ENCODE results near the gene SHISA4. TPM values are rescaled to one million over a fixed set of nuclear protein-coding genes. Genes with fewer than 3 reads are reported as not detected.

SHISA4 gene
- total and polyA plus RNA-seq, 2 donors (not counting 1 experiment from before 2014, with no cell fraction given): 0.12 TPM; not detected in 1

DNA sequence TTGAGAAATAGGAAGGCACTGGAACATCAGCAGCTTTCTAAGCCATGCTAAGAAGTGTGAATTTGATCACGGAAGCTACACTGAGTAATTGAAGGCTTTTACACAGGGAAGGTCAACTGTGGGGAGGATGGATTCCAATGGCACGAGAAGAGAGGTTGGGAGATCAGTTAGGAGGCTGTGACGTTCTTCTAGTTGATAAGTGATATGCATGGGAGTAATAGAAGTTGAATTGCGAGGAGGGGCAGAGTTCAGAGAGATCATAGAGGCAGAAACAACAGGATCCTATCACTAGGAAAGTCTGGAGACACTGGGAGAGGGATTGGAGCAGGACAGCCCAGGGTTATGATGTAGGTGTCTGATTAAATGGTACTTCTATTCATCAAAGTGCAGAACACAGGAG is 41.4 kb downstream of the SHISA4 start:
- no peaks in the 10 kb centered on the region for H3K9me3 Mint-ChIP-seq (ENCODE audit: insufficient read depth)
- Histone ChIP-seq H3K9me3 (ENCODE audit: control extremely low read depth in 1 of 3, control insufficient read depth in 2 of 3, insufficient read depth in 1 of 3, low read length in 2 of 3) (no peaks in the 10 kb centered on the region), H4K20me1 (ENCODE audit: control insufficient read depth, insufficient read depth, low read length, poor library complexity, severe bottlenecking) (no peaks in the 10 kb centered on the region), H3K4me3 (ENCODE audit: control extremely low read depth in 1 of 5, extremely low read depth in 1 of 5, insufficient read depth in 1 of 5, low read depth in 2 of 5, low read length in 4 of 5) (no peak overlapping the region), H3K9ac (ENCODE audit: low read length) (no peak overlapping the region), H3K79me2 (ENCODE audit: control insufficient read depth, insufficient read depth, low read length) (no peaks in the 10 kb centered on the region), H2AFZ (ENCODE audit: insufficient read depth, low read depth, low read length, poor library complexity, severe bottlenecking) (no peak overlapping the region), H3K27me3 (replicated peaks in 1 of 4; ENCODE audit: control extremely low read depth in 1 of 4, control insufficient read depth in 3 of 4, insufficient read depth in 4 of 4, low read length in 3 of 4) (peaks cover 0 to 8% (median 4%) of the 10 kb centered on the region in 4 experiments), H3K27ac (ENCODE audit: low read length in 2 of 2) (no peak overlapping the region), H3K4me2 (replicated peaks; ENCODE audit: low read depth, low read length, poor library complexity, severe bottlenecking) (no peak overlapping the region), H3K36me3 (replicated peaks in 1 of 2; ENCODE audit: control extremely low read depth in 1 of 2, control insufficient read depth in 1 of 2, extremely low read depth in 1 of 2, insufficient read depth in 2 of 2, low read length in 1 of 2) (no peaks in the 10 kb centered on the region), H3K4me1 (ENCODE audit: control insufficient read depth in 2 of 2, insufficient read depth in 2 of 2, low read length in 2 of 2) (no peaks in the 10 kb centered on the region)
- CTCF ChIA-PET: no interaction called here
- H3K4me3 Mint-ChIP-seq: no peak overlapping the region
- H3K27ac Mint-ChIP-seq: no peak overlapping the region
- no peak for ATAC-seq (ENCODE audit: low read depth)
- WGBS (ENCODE audit: insufficient coverage): 78% methylated on average over 4 of the region's 4 CpGs
- peaks cover 28% of the 10 kb centered on the region for H3K27me3 Mint-ChIP-seq
- no peaks in the 10 kb centered on the region for H3K4me1 Mint-ChIP-seq
- DNase-seq: no peak
- intact Hi-C loops (cut with micrococcal nuclease): no loop called here
- POLR2A ChIA-PET: no interaction called here
- TF ChIP-seq, protein P1, sequence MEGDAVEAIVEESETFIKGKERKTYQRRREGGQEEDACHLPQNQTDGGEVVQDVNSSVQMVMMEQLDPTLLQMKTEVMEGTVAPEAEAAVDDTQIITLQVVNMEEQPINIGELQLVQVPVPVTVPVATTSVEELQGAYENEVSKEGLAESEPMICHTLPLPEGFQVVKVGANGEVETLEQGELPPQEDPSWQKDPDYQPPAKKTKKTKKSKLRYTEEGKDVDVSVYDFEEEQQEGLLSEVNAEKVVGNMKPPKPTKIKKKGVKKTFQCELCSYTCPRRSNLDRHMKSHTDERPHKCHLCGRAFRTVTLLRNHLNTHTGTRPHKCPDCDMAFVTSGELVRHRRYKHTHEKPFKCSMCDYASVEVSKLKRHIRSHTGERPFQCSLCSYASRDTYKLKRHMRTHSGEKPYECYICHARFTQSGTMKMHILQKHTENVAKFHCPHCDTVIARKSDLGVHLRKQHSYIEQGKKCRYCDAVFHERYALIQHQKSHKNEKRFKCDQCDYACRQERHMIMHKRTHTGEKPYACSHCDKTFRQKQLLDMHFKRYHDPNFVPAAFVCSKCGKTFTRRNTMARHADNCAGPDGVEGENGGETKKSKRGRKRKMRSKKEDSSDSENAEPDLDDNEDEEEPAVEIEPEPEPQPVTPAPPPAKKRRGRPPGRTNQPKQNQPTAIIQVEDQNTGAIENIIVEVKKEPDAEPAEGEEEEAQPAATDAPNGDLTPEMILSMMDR (IDR thresholded peaks at IDR 0.05): no peak
- no peak for TF ChIP-seq EZH2 (IDR thresholded peaks at IDR 0.05; ENCODE audit: borderline replicate concordance, insufficient read depth, low read depth, low read length, poor library complexity, severe bottlenecking)

DNA sequence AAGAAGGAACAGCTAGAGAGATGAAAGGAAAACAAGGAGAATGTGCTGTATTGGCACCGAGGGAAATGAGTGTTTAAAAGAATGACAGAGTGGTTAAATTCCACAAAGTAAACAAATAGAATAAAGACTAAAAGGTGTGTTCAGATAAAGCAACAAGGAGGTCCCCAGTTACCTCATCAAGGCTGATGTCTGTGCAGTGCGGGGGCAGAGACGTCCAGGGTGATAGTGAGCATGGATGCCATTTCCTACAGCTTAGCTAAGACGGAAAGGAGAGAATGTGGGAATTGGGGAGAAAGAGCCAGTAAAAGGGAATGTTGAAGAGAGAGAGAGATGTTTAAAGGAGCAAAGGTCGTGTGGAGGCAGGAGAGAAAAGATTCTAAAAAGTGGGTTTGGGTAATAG is 42.1 kb downstream of the SHISA4 start:
- Histone ChIP-seq H2AFZ (ENCODE audit: insufficient read depth, low read depth, low read length, poor library complexity, severe bottlenecking) (no peak overlapping the region), H3K4me1 (ENCODE audit: control insufficient read depth in 2 of 2, insufficient read depth in 2 of 2, low read length in 2 of 2) (no peaks in the 10 kb centered on the region), H3K9ac (ENCODE audit: low read length) (no peak overlapping the region), H3K4me2 (replicated peaks; ENCODE audit: low read depth, low read length, poor library complexity, severe bottlenecking) (no peak overlapping the region), H3K36me3 (replicated peaks in 1 of 2; ENCODE audit: control extremely low read depth in 1 of 2, control insufficient read depth in 1 of 2, extremely low read depth in 1 of 2, insufficient read depth in 2 of 2, low read length in 1 of 2) (no peaks in the 10 kb centered on the region), H3K4me3 (ENCODE audit: control extremely low read depth in 1 of 5, extremely low read depth in 1 of 5, insufficient read depth in 1 of 5, low read depth in 2 of 5, low read length in 4 of 5) (no peak overlapping the region), H3K27ac (ENCODE audit: low read length in 2 of 2) (no peak overlapping the region), H4K20me1 (ENCODE audit: control insufficient read depth, insufficient read depth, low read length, poor library complexity, severe bottlenecking) (no peaks in the 10 kb centered on the region), H3K27me3 (replicated peaks in 1 of 4; ENCODE audit: control extremely low read depth in 1 of 4, control insufficient read depth in 3 of 4, insufficient read depth in 4 of 4, low read length in 3 of 4) (peaks cover 0 to 8% (median 3%) of the 10 kb centered on the region in 4 experiments), H3K9me3 (ENCODE audit: control extremely low read depth in 1 of 3, control insufficient read depth in 2 of 3, insufficient read depth in 1 of 3, low read length in 2 of 3) (no peaks in the 10 kb centered on the region), H3K79me2 (ENCODE audit: control insufficient read depth, insufficient read depth, low read length) (no peaks in the 10 kb centered on the region)
- Mint-ChIP-seq H3K27me3 (peaks cover 25% of the 10 kb centered on the region), H3K27ac (no peak overlapping the region), H3K9me3 (ENCODE audit: insufficient read depth) (no peaks in the 10 kb centered on the region), H3K4me3 (no peak overlapping the region), H3K4me1 (no peaks in the 10 kb centered on the region)
- ATAC-seq (ENCODE audit: low read depth) (no peak), DNase-seq (no peak)
- TF ChIP-seq, protein P1 (IDR thresholded peaks at IDR 0.05): no peak
- no peak for TF ChIP-seq EZH2 (IDR thresholded peaks at IDR 0.05; ENCODE audit: borderline replicate concordance, insufficient read depth, low read depth, low read length, poor library complexity, severe bottlenecking)
- 84% methylated on average over 4 of the region's 5 CpGs for WGBS (ENCODE audit: insufficient coverage)
- CTCF ChIA-PET: no interaction called here
- intact Hi-C loops (cut with micrococcal nuclease): no loop called here
- POLR2A ChIA-PET: no interaction called here
